GM12878 (cell line): ENCODE measurements around the gene CAMK2G. TPM values are rescaled to one million over a fixed set of nuclear protein-coding genes. Genes with fewer than 3 reads are reported as not detected.

Experiments
- ATAC-seq: fragments of 200-7000 bp; cut with Tn5 transposase; 3 replicates; pipeline ENCODE4 v1.9.1; 2020; ENCODE audit warnings: mild to moderate bottlenecking, moderate library complexity
- BruUV-seq: library from RNA; stranded (reverse); fragments of 400-500 nt; replicated peaks from 2 replicates; lab custom pipeline; 2021; lab: Mats Ljungman, UMichigan
- CTCF ChIA-PET: fragments of 300-600 bp; sonication (Branson Sonifier 250); formaldehyde crosslinking; extraction: SDS; loops from one replicate; lab custom pipeline; 2021; ENCODE audit warnings: inconsistent platforms; lab: Yijun Ruan, JAX
- POLR2A ChIA-PET: fragments of 350-600 bp; formaldehyde crosslinking; extraction: SDS; loops from one replicate; lab custom pipeline; 2021; ENCODE audit warnings: inconsistent platforms; lab: Charles Lee
- RAD21 ChIA-PET: fragments of 300-600 bp; sonication (Branson Sonifier 250); formaldehyde crosslinking; loops from one replicate; lab custom pipeline; 2023; ENCODE audit warnings: antibody characterized with exemption; ENCODE audit not compliant: unreplicated experiment; lab: Charles Lee
- SMC1A ChIA-PET: fragments of 300-600 bp; sonication (Branson Sonifier 250); formaldehyde crosslinking; loops from one replicate; lab custom pipeline; 2023; ENCODE audit not compliant: unreplicated experiment, uncharacterized antibody; lab: Charles Lee
- DNase-seq: peaks from one replicate; pipeline ENCODE4 v3.0.0-alpha.2; 2011; ENCODE audit warnings: low read depth, low spot score
- FAIRE-seq: peaks from 3 replicates; lab custom pipeline; 2011; peaks lifted over from hg19 to GRCh38; lab: Jason Lieb, UNC
- H2AFZ ChIP-seq: 2 replicates; pipeline ENCODE4 v1.6.0; 2011; ENCODE audit warnings: low read depth, low read length, control low read depth; ENCODE audit not compliant: control insufficient read depth
- H3K27ac ChIP-seq: 2 replicates; pipeline ENCODE4 v1.5.1; 2011; ENCODE audit warnings: control low read depth; ENCODE audit not compliant: control insufficient read depth, insufficient read depth
- H3K27me3 ChIP-seq, 2 experiments: replicated peaks in 1 of 2; 2 replicates each; pipeline versions ENCODE4 v1.6.0 to v1.6.1; 2011; ENCODE audit warnings: low read length in 1 of 2; ENCODE audit not compliant: control insufficient read depth in 2 of 2, insufficient read depth in 2 of 2
- H3K36me3 ChIP-seq, 2 experiments: 2 replicates each; pipeline ENCODE4 v1.5.1; 2011; ENCODE audit warnings: low read length in 1 of 2; ENCODE audit not compliant: control insufficient read depth in 2 of 2, insufficient read depth in 2 of 2
- H3K4me1 ChIP-seq: 2 replicates; pipeline ENCODE4 v1.6.1; 2011; ENCODE audit warnings: mild to moderate bottlenecking, low read length, moderate library complexity, mixed read lengths; ENCODE audit not compliant: control insufficient read depth, insufficient read depth
- H3K4me2 ChIP-seq: 2 replicates; pipeline ENCODE4 v1.6.0; 2011; ENCODE audit warnings: control low read depth; ENCODE audit not compliant: control insufficient read depth, insufficient read depth
- H3K4me3 ChIP-seq: fragments of 200-600 bp; sonication (generic); 2 replicates; pipeline ENCODE4 v1.5.1; 2016
- H3K79me2 ChIP-seq: 2 replicates; pipeline ENCODE4 v1.6.0; 2011; ENCODE audit warnings: low read length; ENCODE audit not compliant: control insufficient read depth, insufficient read depth
- H3K9ac ChIP-seq: 2 replicates; pipeline ENCODE4 v1.8.0; 2011; ENCODE audit warnings: low read length, control low read depth, mixed read lengths; ENCODE audit not compliant: control insufficient read depth, insufficient read depth
- H3K9me3 ChIP-seq: replicated peaks from 3 replicates; pipeline ENCODE4 v1.5.1; 2011; ENCODE audit warnings: mild to moderate bottlenecking, low read length; ENCODE audit not compliant: control insufficient read depth, insufficient read depth
- H4K20me1 ChIP-seq: 2 replicates; pipeline ENCODE4 v1.6.0; 2011; ENCODE audit not compliant: control insufficient read depth, insufficient read depth
- CREB1 ChIP-seq: IDR thresholded peaks from 2 replicates; pipeline ENCODE4 v1.6.1; 2012; ENCODE audit warnings: low read depth, mild to moderate bottlenecking, inconsistent platforms
- DPF2 ChIP-seq: fragments of 450-650 bp; IDR thresholded peaks from 2 replicates; pipeline ENCODE4 v1.6.1; 2017; ENCODE audit warnings: mild to moderate bottlenecking
- GABPA ChIP-seq: IDR thresholded peaks from 2 replicates; pipeline ENCODE4 v1.6.1; 2014; ENCODE audit warnings: antibody characterized with exemption, low read depth, mild to moderate bottlenecking, inconsistent platforms
- NR2C1 ChIP-seq: fragments of 450-650 bp; IDR thresholded peaks from 2 replicates; pipeline ENCODE4 v1.6.1; 2017; ENCODE audit warnings: antibody characterized with exemption, mild to moderate bottlenecking, moderate library complexity
- PBX3 ChIP-seq: IDR thresholded peaks from 2 replicates; pipeline ENCODE4 v1.6.1; 2011; ENCODE audit warnings: mild to moderate bottlenecking, low read depth, low read length, moderate library complexity; ENCODE audit not compliant: insufficient replicate concordance
- USF1 ChIP-seq: IDR thresholded peaks from 2 replicates; pipeline ENCODE4 v1.6.1; 2011; ENCODE audit warnings: borderline replicate concordance, low read depth, mild to moderate bottlenecking, moderate library complexity, mixed read lengths, low read length; ENCODE audit not compliant: insufficient read depth; ENCODE audit errors: extremely low read length
- WRNIP1 ChIP-seq: IDR thresholded peaks from 2 replicates; pipeline ENCODE4 v1.6.1; 2011; ENCODE audit warnings: low read depth, low read length, improper control_type of control experiment, borderline replicate concordance
- ZNF24 ChIP-seq: fragments of 450-650 bp; IDR thresholded peaks from 2 replicates; pipeline ENCODE4 v1.6.1; 2017; ENCODE audit warnings: antibody characterized with exemption, mild to moderate bottlenecking
- WGBS: methylation state at CpG from one replicate; pipeline ENCODE4 v1.1.6; 2016; ENCODE audit warnings: low lambda C conversion rate; ENCODE audit not compliant: insufficient replicate concordance, insufficient coverage; ENCODE audit errors: missing lambda C conversion rate; 5-methylcytosine and 5-hydroxymethylcytosine counted together
- in situ Hi-C: fragments of 300-500 bp; cut with MboI; formaldehyde crosslinking; loops from 9 replicates; pipeline ENCODE4 v1.14.3; 2018; ENCODE audit warnings: mixed read lengths
- intact Hi-C: fragments of 100-400 bp; cut with micrococcal nuclease; formaldehyde crosslinking; loops from one replicate; pipeline ENCODE4 v1.14.2; 2022; ENCODE audit not compliant: unreplicated experiment
- polyA plus RNA-seq, 11 experiments: library from polyadenylated mRNA; depleted of rRNA in 4 of 11; unstranded in 6 of 11; stranded (reverse) in 5 of 11; fragments of >200 nt; fragmentation: Nextera tagmentation in 4 of 11; fragmentation: Illumina TruSeq in 1 of 11; extraction: Ambion mirVana in 4 of 11; extraction: Trizol in 1 of 11; gene quantifications; 1 replicate in 1 of 11; 2 replicates in 10 of 11; pipeline versions ENCODE4 v1.2.1 to v1.2.3, GENCODE V29; 2011 to 2016; ENCODE audit warnings: inconsistent platforms in 2 of 11, missing spikeins in 2 of 11, low read depth in 1 of 11
- total RNA-seq, 4 experiments: library from RNA; depleted of rRNA in 3 of 4; stranded (reverse); fragments of >200 nt in 3 of 4; fragmentation: Illumina TruSeq in 1 of 4; extraction: Trizol in 1 of 4; gene quantifications; 2 replicates each; pipeline versions ENCODE4 v1.2.1 to v1.2.3, GENCODE V29; 2013 to 2021
- TF ChIP-seq, protein P1 (sequence below): fragments of 450-650 bp; IDR thresholded peaks from 2 replicates; pipeline ENCODE4 v1.6.1; 2016; ENCODE audit warnings: mild to moderate bottlenecking

The CAMK2G gene
- total and polyA plus RNA-seq, 10 of the 15 experiments (the other 5 are each of a cell fraction or from before 2014, with no cell fraction given): 5.5 to 24.3 (median 16.9) TPM

DNA sequence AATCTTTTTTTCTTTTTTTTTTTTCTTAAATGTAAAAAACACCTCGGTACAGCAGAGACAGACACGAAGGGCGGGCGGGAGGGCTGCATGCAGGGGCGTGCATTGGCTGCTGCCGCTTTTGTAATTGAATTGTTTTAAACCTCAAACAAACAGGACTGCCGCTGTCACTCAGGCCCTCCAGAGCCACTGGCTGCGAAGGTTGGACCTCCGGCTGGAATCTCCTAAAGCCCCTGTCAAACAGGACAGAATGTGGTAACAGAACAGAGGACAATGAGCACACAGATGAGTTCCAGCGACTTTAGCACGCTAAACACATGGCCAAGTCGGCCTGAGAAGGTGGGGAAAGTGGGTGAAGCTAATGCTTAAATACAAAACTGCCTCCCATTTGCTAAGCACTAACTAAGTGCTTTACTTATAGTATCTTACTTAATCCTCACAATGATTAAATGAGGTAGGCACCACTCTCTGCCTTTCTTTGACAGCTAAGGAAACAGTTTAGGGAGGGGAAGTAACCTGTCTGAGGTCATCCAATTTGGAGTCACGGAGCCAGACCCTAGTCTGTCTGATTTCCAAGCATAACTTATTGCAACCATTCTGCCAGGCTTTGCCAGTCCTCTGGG lies 60.0 kb downstream of the CAMK2G start (continued):
- TF ChIP-seq, protein P1, sequence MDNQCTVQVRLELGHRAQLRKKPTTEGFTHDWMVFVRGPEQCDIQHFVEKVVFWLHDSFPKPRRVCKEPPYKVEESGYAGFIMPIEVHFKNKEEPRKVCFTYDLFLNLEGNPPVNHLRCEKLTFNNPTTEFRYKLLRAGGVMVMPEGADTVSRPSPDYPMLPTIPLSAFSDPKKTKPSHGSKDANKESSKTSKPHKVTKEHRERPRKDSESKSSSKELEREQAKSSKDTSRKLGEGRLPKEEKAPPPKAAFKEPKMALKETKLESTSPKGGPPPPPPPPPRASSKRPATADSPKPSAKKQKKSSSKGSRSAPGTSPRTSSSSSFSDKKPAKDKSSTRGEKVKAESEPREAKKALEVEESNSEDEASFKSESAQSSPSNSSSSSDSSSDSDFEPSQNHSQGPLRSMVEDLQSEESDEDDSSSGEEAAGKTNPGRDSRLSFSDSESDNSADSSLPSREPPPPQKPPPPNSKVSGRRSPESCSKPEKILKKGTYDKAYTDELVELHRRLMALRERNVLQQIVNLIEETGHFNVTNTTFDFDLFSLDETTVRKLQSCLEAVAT: no peak
- TF ChIP-seq NR2C1: no peak
- no peak for TF ChIP-seq GABPA
- TF ChIP-seq ZNF24: no peak
- TF ChIP-seq PBX3: no peak
- TF ChIP-seq DPF2: no peak
- TF ChIP-seq CREB1: no peak

DNA sequence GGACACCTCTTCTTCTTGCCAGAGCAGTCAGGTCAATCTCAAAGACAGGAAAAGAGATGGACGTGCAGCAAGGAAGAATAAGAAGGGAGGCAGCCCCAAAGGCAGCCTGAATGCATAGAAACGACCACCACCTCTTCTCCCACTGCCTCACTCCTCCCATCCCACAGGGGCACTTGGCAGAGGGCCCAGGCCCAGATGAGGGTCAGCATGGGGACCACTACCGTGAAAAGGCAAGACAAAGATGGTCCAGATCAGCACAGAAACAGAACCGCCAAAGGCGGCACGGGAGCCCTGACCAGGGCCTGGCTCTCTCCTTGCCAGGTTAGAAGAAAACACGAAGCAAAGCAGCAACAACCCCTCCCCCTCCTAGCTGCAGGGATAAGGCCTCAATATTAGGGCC lies 61.0 kb downstream of the CAMK2G start:
- Histone ChIP-seq H4K20me1 (no peaks in the 10 kb centered on the region), H3K27me3 (no peaks in the 10 kb centered on the region), H3K4me2 (no peak overlapping the region), H2AFZ (no peak overlapping the region), H3K4me1 (peaks cover 6% of the 10 kb centered on the region), H3K9me3 (no peaks in the 10 kb centered on the region), H3K27ac (no peak overlapping the region), H3K36me3 (peaks cover 4 to 6% of the 10 kb centered on the region in 2 experiments), H3K9ac (no peak overlapping the region), H3K79me2 (peaks cover 21% of the 10 kb centered on the region), H3K4me3 (no peak overlapping the region)
- 80% methylated on average over 7 of the region's 7 CpGs for WGBS
- FAIRE-seq: no peak
- TF ChIP-seq WRNIP1: no peak
- no peak for TF ChIP-seq USF1
- ATAC-seq: no peak
- no TSS peak for BruUV-seq
- RAD21 ChIA-PET: interaction anchor here (1.2 kb wide), 1 partner anchor 67 kb away, joined by 3 read pairs; no protein-coding TSS in a partner anchor
- intact Hi-C loops: loop anchor here (5.0 kb wide), 1 partner anchor 41 kb away; a partner anchor contains a TSS
- DNase-seq: no peak
- CTCF ChIA-PET: no interaction called here
- in situ Hi-C loops: no loop called here
- POLR2A ChIA-PET: interaction anchor here (1.2 kb wide), 1 partner anchor 9 kb away, joined by 4 read pairs; no protein-coding TSS in a partner anchor
- SMC1A ChIA-PET: interaction anchor here (1.0 to 1.3 kb wide), 2 partner anchors 9 to 36 kb away, joined by 4 read pairs; no protein-coding TSS in a partner anchor
